Caco-2 (cell line): ENCODE data around the gene CDK10. TPM values are rescaled to one million over a fixed set of nuclear protein-coding genes. Genes with fewer than 3 reads are reported as not detected.

ENCODE experiments used
- BruUV-seq: library from RNA; stranded (reverse); fragments of 400-500 nt; replicated peaks from 2 replicates; lab custom pipeline; 2021; lab: Mats Ljungman, UMichigan
- CTCF ChIA-PET: fragments of 300-600 bp; sonication (Branson Sonifier 250); formaldehyde crosslinking; loops from one replicate; lab custom pipeline; 2022; ENCODE audit warnings: antibody characterized with exemption; lab: Charles Lee
- POLR2A ChIA-PET: fragments of 300-600 bp; sonication (Branson Sonifier 250); formaldehyde crosslinking; loops from one replicate; lab custom pipeline; 2022; ENCODE audit warnings: antibody characterized with exemption; lab: Charles Lee
- DNase-seq, 2 experiments: peaks; one replicate each; pipeline versions ENCODE4 v3.0.0 to v3.0.0-alpha.2; 2020 to 2022
- H3K27me3 ChIP-seq: replicated peaks from 2 replicates; pipeline ENCODE4 v1.6.0; 2011; ENCODE audit warnings: low read length; ENCODE audit not compliant: control insufficient read depth, insufficient read depth
- H3K36me3 ChIP-seq: 2 replicates; pipeline ENCODE4 v1.5.1; 2011; ENCODE audit warnings: low read length; ENCODE audit not compliant: control insufficient read depth, insufficient read depth
- H3K4me1 ChIP-seq: fragments of 250-450 bp; sonication (Bioruptor Pico); 2 replicates; pipeline ENCODE4 v1.5.1; 2020; ENCODE audit warnings: mild to moderate bottlenecking
- H3K4me3 ChIP-seq: 2 replicates; pipeline ENCODE4 v1.5.1; 2011; ENCODE audit warnings: low read depth, mild to moderate bottlenecking, control low read depth, low read length
- H3K9me3 ChIP-seq: fragments of 250-450 bp; sonication (Bioruptor Pico); 2 replicates; pipeline ENCODE4 v1.5.1; 2020; ENCODE audit warnings: mild to moderate bottlenecking, moderate library complexity
- H3K27ac Mint-ChIP-seq: one replicate; pipeline ENCODE4 v1.8.0; 2022; ENCODE audit warnings: mixed read lengths; ENCODE audit not compliant: unreplicated experiment
- H3K27me3 Mint-ChIP-seq: one replicate; pipeline ENCODE4 v1.8.0; 2022; ENCODE audit warnings: mixed read lengths; ENCODE audit not compliant: insufficient read depth, unreplicated experiment
- H3K36me3 Mint-ChIP-seq: one replicate; pipeline ENCODE4 v1.8.0; 2022; ENCODE audit warnings: mild to moderate bottlenecking, mixed read lengths; ENCODE audit not compliant: insufficient read depth, unreplicated experiment
- H3K4me1 Mint-ChIP-seq: one replicate; pipeline ENCODE4 v1.8.0; 2022; ENCODE audit warnings: low read depth, mixed read lengths; ENCODE audit not compliant: unreplicated experiment
- H3K4me3 Mint-ChIP-seq: one replicate; pipeline ENCODE4 v1.8.0; 2022; ENCODE audit warnings: mild to moderate bottlenecking, moderate library complexity, mixed read lengths; ENCODE audit not compliant: unreplicated experiment
- H3K9me3 Mint-ChIP-seq: one replicate; pipeline ENCODE4 v1.8.0; 2022; ENCODE audit warnings: mixed read lengths; ENCODE audit not compliant: unreplicated experiment
- intact Hi-C: fragments of 100-400 bp; cut with micrococcal nuclease; formaldehyde crosslinking; loops from one replicate; pipeline ENCODE4 v1.10.0; 2022; ENCODE audit not compliant: unreplicated experiment
- total RNA-seq: library from RNA; stranded (reverse); gene quantifications from 2 replicates; pipeline ENCODE4 v1.2.3, GENCODE V29; 2022
- TF ChIP-seq, protein P1 (sequence below), 2 experiments: fragments of 200-600 bp in 1 of 2; IDR thresholded peaks; 1 replicate in 1 of 2; 2 replicates in 1 of 2; pipeline versions ENCODE4 v1.5.1 to v1.8.0; 2011 to 2022; ENCODE audit warnings: antibody characterized with exemption in 1 of 2, control low read depth in 1 of 2, inconsistent platforms in 1 of 2, low read depth in 1 of 2, low read length in 1 of 2, mild to moderate bottlenecking in 1 of 2, moderate library complexity in 1 of 2; ENCODE audit not compliant: insufficient read depth in 1 of 2, severe bottlenecking in 1 of 2, unreplicated experiment in 1 of 2

The CDK10 gene
- total RNA-seq, 1 experiment from 2014 or later, result 135 TPM

DNA sequence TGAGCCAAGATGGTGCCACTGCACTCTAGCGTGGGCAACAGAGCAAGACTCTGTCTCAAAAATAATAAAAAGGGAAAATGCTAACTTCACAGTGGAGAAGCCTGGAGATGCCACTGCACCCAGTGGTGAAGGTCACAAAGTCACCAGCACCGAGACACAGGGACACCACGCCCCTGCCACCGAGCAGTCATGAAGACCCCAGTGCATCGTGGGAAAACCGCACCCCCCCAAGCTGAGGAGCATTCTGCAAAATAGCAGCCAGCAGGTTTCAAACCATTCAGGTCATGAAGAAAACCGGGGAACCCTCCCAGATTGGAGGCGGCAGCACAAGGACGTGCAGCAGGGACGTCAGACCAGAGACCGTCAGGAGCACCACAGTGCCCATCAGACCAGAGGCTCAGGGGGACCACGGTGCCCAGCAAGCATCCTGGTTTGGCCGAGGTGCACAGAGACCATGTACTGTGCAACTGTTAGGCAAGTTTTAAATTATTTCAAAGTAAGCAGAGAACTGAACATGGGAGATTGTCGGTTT lies 42.7 kb upstream of the CDK10 start:
- H3K27ac Mint-ChIP-seq, result no peak overlapping the region
- H3K4me3 Mint-ChIP-seq, result no peak overlapping the region
- POLR2A ChIA-PET, result no interaction called here
- Histone ChIP-seq H3K4me1 (no peaks in the 10 kb centered on the region), H3K4me3 (no peak overlapping the region), H3K9me3 (no peaks in the 10 kb centered on the region), H3K36me3 (peaks cover 13% of the 10 kb centered on the region), H3K27me3 (no peaks in the 10 kb centered on the region)
- intact Hi-C loops, result no loop called here
- no peaks in the 10 kb centered on the region for H3K9me3 Mint-ChIP-seq
- DNase-seq, result no peak
- no TSS peak for BruUV-seq
- no peaks in the 10 kb centered on the region for H3K27me3 Mint-ChIP-seq
- peaks cover 8% of the 10 kb centered on the region for H3K4me1 Mint-ChIP-seq
- TF ChIP-seq, protein P1, sequence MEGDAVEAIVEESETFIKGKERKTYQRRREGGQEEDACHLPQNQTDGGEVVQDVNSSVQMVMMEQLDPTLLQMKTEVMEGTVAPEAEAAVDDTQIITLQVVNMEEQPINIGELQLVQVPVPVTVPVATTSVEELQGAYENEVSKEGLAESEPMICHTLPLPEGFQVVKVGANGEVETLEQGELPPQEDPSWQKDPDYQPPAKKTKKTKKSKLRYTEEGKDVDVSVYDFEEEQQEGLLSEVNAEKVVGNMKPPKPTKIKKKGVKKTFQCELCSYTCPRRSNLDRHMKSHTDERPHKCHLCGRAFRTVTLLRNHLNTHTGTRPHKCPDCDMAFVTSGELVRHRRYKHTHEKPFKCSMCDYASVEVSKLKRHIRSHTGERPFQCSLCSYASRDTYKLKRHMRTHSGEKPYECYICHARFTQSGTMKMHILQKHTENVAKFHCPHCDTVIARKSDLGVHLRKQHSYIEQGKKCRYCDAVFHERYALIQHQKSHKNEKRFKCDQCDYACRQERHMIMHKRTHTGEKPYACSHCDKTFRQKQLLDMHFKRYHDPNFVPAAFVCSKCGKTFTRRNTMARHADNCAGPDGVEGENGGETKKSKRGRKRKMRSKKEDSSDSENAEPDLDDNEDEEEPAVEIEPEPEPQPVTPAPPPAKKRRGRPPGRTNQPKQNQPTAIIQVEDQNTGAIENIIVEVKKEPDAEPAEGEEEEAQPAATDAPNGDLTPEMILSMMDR (IDR thresholded peaks at IDR 0.05; ENCODE audit: insufficient read depth in 1 of 2, low read depth in 1 of 2, low read length in 1 of 2, severe bottlenecking in 1 of 2, unreplicated experiment in 1 of 2), result no peak
- CTCF ChIA-PET, result no interaction called here
- peaks cover 77% of the 10 kb centered on the region for H3K36me3 Mint-ChIP-seq

DNA sequence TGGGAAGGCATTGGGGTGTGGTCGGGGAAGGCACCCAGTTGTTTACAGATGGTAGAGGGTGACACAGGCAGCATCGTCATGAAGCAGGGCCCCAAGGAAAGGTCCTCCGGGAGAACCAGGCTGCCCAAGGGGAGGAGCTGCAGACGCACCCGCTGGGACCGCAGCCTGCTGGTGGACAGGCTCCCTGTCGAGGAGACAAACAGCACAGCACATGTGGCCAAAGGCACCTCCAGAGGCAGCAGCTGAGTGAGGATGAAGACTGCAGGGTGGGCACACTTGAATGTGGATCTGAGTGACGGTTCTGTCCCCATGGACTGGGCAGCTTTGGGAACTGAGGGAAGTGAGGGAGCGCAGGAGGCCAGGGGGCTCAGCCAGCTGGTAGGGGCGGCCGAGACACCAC lies 41.4 kb upstream of the CDK10 start:
- ChIA-PET POLR2A (no interaction called here), CTCF (interaction anchor here (0.9 kb wide), 1 partner anchor 30 kb away, joined by 4 read pairs; no protein-coding TSS in a partner anchor)
- H3K4me3 Mint-ChIP-seq, result no peak overlapping the region

DNA sequence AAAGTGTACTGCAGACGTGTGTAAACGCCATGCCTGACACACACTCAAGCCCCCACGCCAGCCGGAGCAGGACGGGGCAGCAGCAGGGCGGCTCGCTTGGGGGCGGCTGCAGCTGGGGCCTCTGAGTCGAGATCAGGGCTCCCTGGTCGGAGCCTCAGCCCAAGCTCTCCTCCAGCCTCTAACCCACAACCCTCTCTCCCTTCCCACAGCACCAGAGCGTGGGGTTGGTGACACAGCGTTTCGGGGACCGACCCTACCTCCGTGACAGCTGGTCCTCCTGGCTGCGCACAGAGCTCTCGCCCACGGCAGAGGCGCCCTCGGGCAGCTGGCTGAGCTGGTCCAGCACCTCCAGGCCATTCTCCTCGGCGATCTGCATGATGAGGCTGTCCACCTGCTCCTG lies 40.2 kb upstream of the CDK10 start:
- Histone ChIP-seq H3K9me3 (no peaks in the 10 kb centered on the region), H3K27me3 (no peaks in the 10 kb centered on the region), H3K36me3 (peaks cover 15% of the 10 kb centered on the region), H3K4me3 (no peak overlapping the region), H3K4me1 (no peaks in the 10 kb centered on the region)
- H3K4me3 Mint-ChIP-seq, result no peak overlapping the region
- no peaks in the 10 kb centered on the region for H3K9me3 Mint-ChIP-seq
- peaks cover 86% of the 10 kb centered on the region for H3K36me3 Mint-ChIP-seq
- BruUV-seq, result no TSS peak
- TF ChIP-seq, protein P1 (IDR thresholded peaks at IDR 0.05; ENCODE audit: insufficient read depth in 1 of 2, low read depth in 1 of 2, low read length in 1 of 2, severe bottlenecking in 1 of 2, unreplicated experiment in 1 of 2), result no peak
- no peaks in the 10 kb centered on the region for H3K27me3 Mint-ChIP-seq
- ChIA-PET POLR2A (no interaction called here), CTCF (no interaction called here)
- intact Hi-C loops, result no loop called here
- peaks cover under 1% of the 10 kb centered on the region for H3K4me1 Mint-ChIP-seq
- no peak for DNase-seq
- H3K27ac Mint-ChIP-seq, result no peak overlapping the region

More for the DNA sequence above, 41.4 kb upstream of the CDK10 start:
- Histone ChIP-seq H3K4me3 (no peak overlapping the region), H3K27me3 (no peaks in the 10 kb centered on the region), H3K9me3 (no peaks in the 10 kb centered on the region), H3K4me1 (no peaks in the 10 kb centered on the region), H3K36me3 (peaks cover 15% of the 10 kb centered on the region)
- Mint-ChIP-seq H3K36me3 (peaks cover 80% of the 10 kb centered on the region), H3K27ac (no peak overlapping the region), H3K9me3 (no peaks in the 10 kb centered on the region), H3K27me3 (no peaks in the 10 kb centered on the region), H3K4me1 (peaks cover 8% of the 10 kb centered on the region)
- intact Hi-C loops, result no loop called here
- no peak for DNase-seq
- TF ChIP-seq, protein P1 (IDR thresholded peaks at IDR 0.05; ENCODE audit: insufficient read depth in 1 of 2, low read depth in 1 of 2, low read length in 1 of 2, severe bottlenecking in 1 of 2, unreplicated experiment in 1 of 2), result no peak
- no TSS peak for BruUV-seq
